Keratinocyte (primary cell): ENCODE data around the gene TARDBP. TPM values are rescaled to one million over a fixed set of nuclear protein-coding genes. Genes with fewer than 3 reads are reported as not detected.

Source experiments
- DNase-seq: peaks from one replicate; pipeline ENCODE4 v3.0.0-alpha.2; 2011; ENCODE audit warnings: low read depth, missing footprints, low spot score
- FAIRE-seq: peaks from 2 replicates; lab custom pipeline; 2011; peaks lifted over from hg19 to GRCh38; lab: Jason Lieb, UNC
- H2AFZ ChIP-seq: 2 replicates; pipeline ENCODE4 v1.6.0; 2012; ENCODE audit warnings: low read length, control low read depth, inconsistent platforms; ENCODE audit not compliant: control insufficient read depth
- H3K27ac ChIP-seq: 2 replicates; pipeline ENCODE4 v1.5.1; 2011; ENCODE audit warnings: low read length; ENCODE audit not compliant: control insufficient read depth, insufficient read depth
- H3K27me3 ChIP-seq: 3 replicates; pipeline ENCODE4 v1.6.0; 2011; ENCODE audit warnings: low read length; ENCODE audit not compliant: control insufficient read depth, insufficient read depth; ENCODE audit errors: extremely low read depth
- H3K36me3 ChIP-seq, 2 experiments: 2 replicates in 1 of 2; 3 replicates in 1 of 2; pipeline ENCODE4 v1.5.1; 2011; ENCODE audit warnings: low read length in 2 of 2, mild to moderate bottlenecking in 1 of 2; ENCODE audit not compliant: control insufficient read depth in 2 of 2, insufficient read depth in 2 of 2; ENCODE audit errors: extremely low read depth in 1 of 2
- H3K4me1 ChIP-seq: 3 replicates; pipeline ENCODE4 v1.5.1; 2011; ENCODE audit warnings: low read length; ENCODE audit not compliant: control insufficient read depth, insufficient read depth; ENCODE audit errors: extremely low read depth
- H3K4me2 ChIP-seq: 3 replicates; pipeline ENCODE4 v1.6.0; 2011; ENCODE audit warnings: low read depth, low read length; ENCODE audit not compliant: control insufficient read depth, insufficient read depth; ENCODE audit errors: extremely low read depth
- H3K4me3 ChIP-seq, 3 experiments: fragments of 200-600 bp in 1 of 3; sonication (generic) in 1 of 3; 2 replicates in 2 of 3; 3 replicates in 1 of 3; pipeline ENCODE4 v1.5.1; 2011 to 2016; ENCODE audit warnings: low read length in 3 of 3, mild to moderate bottlenecking in 3 of 3, control low read depth in 2 of 3, inconsistent platforms in 1 of 3, low read depth in 1 of 3, mixed read lengths in 1 of 3, mixed run types in 1 of 3, moderate library complexity in 1 of 3; ENCODE audit not compliant: control insufficient read depth in 2 of 3, insufficient read depth in 2 of 3; ENCODE audit errors: extremely low read depth in 1 of 3
- H3K79me2 ChIP-seq: 2 replicates; pipeline ENCODE4 v1.6.0; 2012; ENCODE audit warnings: low read length; ENCODE audit not compliant: control insufficient read depth, insufficient read depth
- H3K9ac ChIP-seq: 3 replicates; pipeline ENCODE4 v1.6.0; 2011; ENCODE audit warnings: low read length; ENCODE audit not compliant: control insufficient read depth, insufficient read depth; ENCODE audit errors: extremely low read depth
- H3K9me1 ChIP-seq: 3 replicates; pipeline ENCODE4 v1.6.0; 2011; ENCODE audit warnings: low read length; ENCODE audit not compliant: control insufficient read depth, insufficient read depth; ENCODE audit errors: extremely low read depth
- H3K9me3 ChIP-seq: 2 replicates; pipeline ENCODE4 v1.5.1; 2012; ENCODE audit warnings: low read depth, low read length; ENCODE audit not compliant: control insufficient read depth
- H4K20me1 ChIP-seq: 3 replicates; pipeline ENCODE4 v1.6.0; 2011; ENCODE audit warnings: low read length; ENCODE audit not compliant: control insufficient read depth, insufficient read depth; ENCODE audit errors: extremely low read depth
- CTCF ChIP-seq, 3 experiments: IDR thresholded peaks in 1 of 3; conservative IDR thresholded peaks in 1 of 3; optimal IDR thresholded peaks in 1 of 3; 2 replicates in 2 of 3; 3 replicates in 1 of 3; pipeline versions ENCODE3 to v1.5.1; 2011; ENCODE audit warnings: low read length in 3 of 3, mild to moderate bottlenecking in 3 of 3, moderate library complexity in 2 of 3, control low read depth in 1 of 3, inconsistent platforms in 1 of 3; ENCODE audit not compliant: insufficient read depth in 2 of 3; ENCODE audit errors: extremely low read depth in 1 of 3
- EZH2 ChIP-seq: IDR thresholded peaks from one replicate; pipeline ENCODE4 v1.6.1; 2012; ENCODE audit warnings: inconsistent platforms, mild to moderate bottlenecking, low read length, moderate library complexity
- dilution Hi-C: fragments of 300-500 bp; cut with MboI; formaldehyde crosslinking; loops from one replicate; pipeline ENCODE4 v1.7.0; 2020; ENCODE audit warnings: low sequenced_read_pairs; ENCODE audit not compliant: extremely low pct_ligation_motif_present
- polyA plus RNA-seq, 5 experiments: library from polyadenylated mRNA; depleted of rRNA in 3 of 5; stranded (reverse) in 3 of 5; stranded (forward) in 1 of 5; unstranded in 1 of 5; fragments of >200 nt; gene quantifications; 1 replicate in 1 of 5; 2 replicates in 3 of 5; 3 replicates in 1 of 5; pipeline versions ENCODE4 v1.2.1 to v1.2.3, GENCODE V29; 2011 to 2012; ENCODE audit warnings: missing spikeins in 2 of 5, low read depth in 1 of 5, low replicate concordance in 1 of 5

TARDBP gene
- polyA plus RNA-seq, 1 donor (not counting 4 experiments of a cell fraction or from before 2014, with no cell fraction given), result 177 TPM

GRCh38 chr1:11061652-11062365 lies 49.4 kb downstream of the TARDBP start:
- H3K4me2 ChIP-seq, result peak overlapping the region; percentile 86
- no peak overlapping the region for H2AFZ ChIP-seq
- dilution Hi-C loops, result no loop called here
- peaks cover 16% of the 10 kb centered on the region for H3K4me1 ChIP-seq
- H3K9me3 ChIP-seq, result no peaks in the 10 kb centered on the region
- H4K20me1 ChIP-seq, result no peaks in the 10 kb centered on the region
- no peak overlapping the region for H3K27ac ChIP-seq
- H3K27me3 ChIP-seq, result no peaks in the 10 kb centered on the region
- peaks cover 26% of the 10 kb centered on the region for H3K79me2 ChIP-seq
- FAIRE-seq (no peak), DNase-seq (no peak)
- H3K9me1 ChIP-seq, result no peaks in the 10 kb centered on the region
- TF ChIP-seq EZH2 (no peak), CTCF (optimal IDR thresholded peaks at IDR 0.05 in 1 of 3, IDR thresholded peaks at IDR 0.05 in 1 of 3, conservative IDR thresholded peaks at IDR 0.05 in 1 of 3; ENCODE audit: extremely low read depth in 1 of 3, insufficient read depth in 2 of 3, low read length in 3 of 3) (no peak)
- peaks cover 10 to 27% of the 10 kb centered on the region in 2 experiments for H3K36me3 ChIP-seq
- H3K4me3 ChIP-seq, result no peak overlapping the region
- H3K9ac ChIP-seq, result no peak overlapping the region

- H3K27me3 ChIP-seq, result no peaks in the 10 kb centered on the region
- dilution Hi-C loops, result no loop called here
- no peak for TF ChIP-seq CTCF (optimal IDR thresholded peaks at IDR 0.05 in 1 of 3, IDR thresholded peaks at IDR 0.05 in 1 of 3, conservative IDR thresholded peaks at IDR 0.05 in 1 of 3; ENCODE audit: extremely low read depth in 1 of 3, insufficient read depth in 2 of 3, low read length in 3 of 3)
- H4K20me1 ChIP-seq, result no peaks in the 10 kb centered on the region
- H3K79me2 ChIP-seq, result peaks cover 24% of the 10 kb centered on the region
- H3K9me1 ChIP-seq, result no peaks in the 10 kb centered on the region
- no peak overlapping the region for H3K9ac ChIP-seq
- peaks cover 15% of the 10 kb centered on the region for H3K4me1 ChIP-seq
- no peak overlapping the region for H3K27ac ChIP-seq
- no peak overlapping the region for H3K4me3 ChIP-seq
- H2AFZ ChIP-seq, result no peak overlapping the region
- H3K9me3 ChIP-seq, result no peaks in the 10 kb centered on the region
- H3K36me3 ChIP-seq, result peaks cover 15 to 24% of the 10 kb centered on the region in 2 experiments
- no peak overlapping the region for H3K4me2 ChIP-seq
- FAIRE-seq (no peak), DNase-seq (no peak)
These were observed 50.5 kb downstream of the TARDBP start for GRCh38 chr1:11062965-11063401.
